H1 (cell line): ENCODE data around the gene KCNJ13. TPM values are rescaled to one million over a fixed set of nuclear protein-coding genes. Genes with fewer than 3 reads are reported as not detected.

Experiments used
- CTCF ChIA-PET: fragments of 300-600 bp; sonication (Branson Sonifier 250); formaldehyde crosslinking; loops from one replicate; lab custom pipeline; 2021; ENCODE audit not compliant: partially characterized antibody; lab: Charles Lee
- POLR2A ChIA-PET: fragments of 300-600 bp; sonication (Branson Sonifier 250); formaldehyde crosslinking; loops from one replicate; lab custom pipeline; 2021; ENCODE audit warnings: inconsistent platforms; ENCODE audit not compliant: partially characterized antibody; lab: Charles Lee
- DNase-seq, 2 experiments: peaks; one replicate each; pipeline versions ENCODE4 v3.0.0 to v3.0.0-alpha.2; 2010 to 2022; ENCODE audit warnings: low spot score in 2 of 2, low read depth in 1 of 2, mixed read lengths in 1 of 2
- FAIRE-seq: peaks from 2 replicates; lab custom pipeline; 2011; peaks lifted over from hg19 to GRCh38; lab: Jason Lieb, UNC
- H2AFZ ChIP-seq: 2 replicates; pipeline ENCODE4 v1.8.1; 2012; ENCODE audit warnings: low read length, inconsistent platforms
- H2AK5ac ChIP-seq: 2 replicates; pipeline ENCODE4 v1.6.1; 2013; ENCODE audit warnings: low read depth, low read length
- H2BK120ac ChIP-seq: replicated peaks from 2 replicates; pipeline ENCODE3; 2013; ENCODE audit warnings: low read depth, low read length, inconsistent platforms
- H2BK12ac ChIP-seq: 2 replicates; pipeline ENCODE4 v1.6.1; 2013; ENCODE audit warnings: low read depth, low read length
- H2BK15ac ChIP-seq: 2 replicates; pipeline ENCODE4 v1.6.1; 2013; ENCODE audit warnings: low read length
- H2BK20ac ChIP-seq: 2 replicates; pipeline ENCODE4 v1.6.1; 2013; ENCODE audit warnings: low read length
- H2BK5ac ChIP-seq: 2 replicates; pipeline ENCODE4 v1.6.1; 2013; ENCODE audit warnings: low read depth, low read length
- H3K14ac ChIP-seq: 2 replicates; pipeline ENCODE4 v1.6.1; 2013; ENCODE audit warnings: inconsistent platforms; ENCODE audit not compliant: insufficient read length
- H3K18ac ChIP-seq: 2 replicates; pipeline ENCODE4 v1.6.1; 2013; ENCODE audit warnings: low read length; ENCODE audit errors: extremely low read depth
- H3K23ac ChIP-seq: 2 replicates; pipeline ENCODE4 v1.6.1; 2013; ENCODE audit warnings: inconsistent platforms; ENCODE audit not compliant: insufficient read length
- H3K23me2 ChIP-seq: 2 replicates; pipeline ENCODE4 v1.6.1; 2013; ENCODE audit warnings: low read depth, low read length
- H3K27ac ChIP-seq: 2 replicates; pipeline ENCODE4 v1.6.1; 2011; ENCODE audit warnings: low read depth, low read length, inconsistent platforms
- H3K27me3 ChIP-seq, 4 experiments: replicated peaks in 1 of 4; 1 replicate in 1 of 4; 2 replicates in 3 of 4; pipeline versions ENCODE4 v1.6.1 to v1.8.1; 2011 to 2013; ENCODE audit warnings: low read length in 3 of 4, mild to moderate bottlenecking in 3 of 4, inconsistent platforms in 2 of 4, mixed read lengths in 2 of 4, moderate library complexity in 1 of 4; ENCODE audit not compliant: control insufficient read depth in 3 of 4, insufficient read depth in 3 of 4; ENCODE audit errors: extremely low read depth in 1 of 4
- H3K36me3 ChIP-seq, 4 experiments: 2 replicates each; pipeline versions ENCODE4 v1.6.1 to v1.8.1; 2011 to 2013; ENCODE audit warnings: mild to moderate bottlenecking in 4 of 4, low read length in 3 of 4, moderate library complexity in 2 of 4, control low read depth in 1 of 4, inconsistent platforms in 1 of 4; ENCODE audit not compliant: insufficient read depth in 4 of 4, control insufficient read depth in 2 of 4
- H3K4ac ChIP-seq: replicated peaks from 2 replicates; pipeline ENCODE3; 2013; ENCODE audit warnings: low read length, low read depth, mixed read lengths, inconsistent platforms; ENCODE audit not compliant: insufficient read length
- H3K4me1 ChIP-seq, 4 experiments: replicated peaks in 1 of 4; 1 replicate in 1 of 4; 2 replicates in 3 of 4; pipeline versions ENCODE4 v1.6.1 to v1.8.1; 2011 to 2013; ENCODE audit warnings: low read length in 3 of 4, inconsistent platforms in 2 of 4, mixed read lengths in 1 of 4; ENCODE audit not compliant: insufficient read depth in 4 of 4, control insufficient read depth in 3 of 4
- H3K4me2 ChIP-seq, 2 experiments: 2 replicates each; pipeline versions ENCODE4 v1.6.1 to v1.8.1; 2011 to 2013; ENCODE audit warnings: low read depth in 2 of 2, low read length in 2 of 2, control low read depth in 1 of 2, inconsistent platforms in 1 of 2, mild to moderate bottlenecking in 1 of 2; ENCODE audit not compliant: insufficient read depth in 1 of 2
- H3K4me3 ChIP-seq, 4 experiments: fragments of 200-600, 300-600 bp in 1 of 4; sonication (generic), shearing (Covaris generic), sonication (Bioruptor Twin) in 1 of 4; 2 replicates each; pipeline versions ENCODE4 v1.5.1 to v1.8.1; 2011 to 2016; ENCODE audit warnings: low read length in 4 of 4, low read depth in 3 of 4, control low read depth in 2 of 4, inconsistent platforms in 2 of 4, mild to moderate bottlenecking in 2 of 4, mixed read lengths in 1 of 4, moderate library complexity in 1 of 4; ENCODE audit not compliant: insufficient read depth in 2 of 4; ENCODE audit errors: extremely low read depth in 1 of 4
- H3K56ac ChIP-seq: replicated peaks from 2 replicates; pipeline ENCODE3; 2013; ENCODE audit warnings: low read depth, mild to moderate bottlenecking, mixed read lengths, low read length, inconsistent platforms; ENCODE audit not compliant: insufficient read length
- H3K79me1 ChIP-seq: 2 replicates; pipeline ENCODE4 v1.6.1; 2013; ENCODE audit warnings: low read depth, low read length, control low read depth
- H3K79me2 ChIP-seq, 2 experiments: 2 replicates each; pipeline versions ENCODE4 v1.6.1 to v1.8.1; 2012 to 2013; ENCODE audit warnings: low read length in 2 of 2, mild to moderate bottlenecking in 2 of 2, inconsistent platforms in 1 of 2; ENCODE audit not compliant: insufficient read depth in 2 of 2, control insufficient read depth in 1 of 2
- H3K9ac ChIP-seq, 4 experiments: replicated peaks in 1 of 4; 1 replicate in 1 of 4; 2 replicates in 3 of 4; pipeline versions ENCODE4 v1.6.1 to v1.8.1; 2011 to 2013; ENCODE audit warnings: low read depth in 3 of 4, low read length in 3 of 4, control low read depth in 2 of 4, mild to moderate bottlenecking in 2 of 4, moderate library complexity in 2 of 4, inconsistent platforms in 1 of 4; ENCODE audit errors: extremely low read depth in 1 of 4
- H3K9me3 ChIP-seq, 2 experiments: 2 replicates each; pipeline versions ENCODE4 v1.6.1 to v1.8.1; 2012 to 2013; ENCODE audit warnings: mild to moderate bottlenecking in 2 of 2, moderate library complexity in 2 of 2, control low read depth in 1 of 2, inconsistent platforms in 1 of 2, low read depth in 1 of 2, low read length in 1 of 2, mixed read lengths in 1 of 2; ENCODE audit not compliant: insufficient read depth in 2 of 2
- H4K20me1 ChIP-seq, 2 experiments: replicated peaks in 1 of 2; 2 replicates each; pipeline versions ENCODE3 to v1.8.1; 2011 to 2013; ENCODE audit warnings: inconsistent platforms in 2 of 2, low read length in 2 of 2, mild to moderate bottlenecking in 1 of 2; ENCODE audit not compliant: insufficient read depth in 2 of 2, control insufficient read depth in 1 of 2
- H4K5ac ChIP-seq: 2 replicates; pipeline ENCODE4 v1.6.1; 2013; ENCODE audit warnings: low read length, low read depth, mixed read lengths, inconsistent platforms; ENCODE audit not compliant: insufficient read length
- H4K8ac ChIP-seq: 2 replicates; pipeline ENCODE4 v1.8.0; 2013; ENCODE audit warnings: mild to moderate bottlenecking, moderate library complexity, low read length, inconsistent platforms; ENCODE audit not compliant: insufficient read depth; ENCODE audit errors: extremely low read depth
- H4K91ac ChIP-seq: replicated peaks from 2 replicates; pipeline ENCODE3; 2013; ENCODE audit warnings: low read length, mixed read lengths, inconsistent platforms; ENCODE audit not compliant: insufficient read length
- BCL11A ChIP-seq, 2 experiments: IDR thresholded peaks; one replicate each; pipeline ENCODE4 v1.6.1; 2011; ENCODE audit warnings: low read depth in 2 of 2, low read length in 2 of 2, mild to moderate bottlenecking in 2 of 2
- CBX8 ChIP-seq: fragments of 300-800, 300-1000 bp; sonication (generic); IDR thresholded peaks from 2 replicates; pipeline ENCODE4 v1.7.1; 2016; ENCODE audit warnings: low read depth, low read length, borderline replicate concordance
- CHD1 ChIP-seq: IDR thresholded peaks from 2 replicates; pipeline ENCODE4 v1.6.1; 2012; ENCODE audit warnings: low read depth, low read length, improper control_type of control experiment
- GABPA ChIP-seq: IDR thresholded peaks from 2 replicates; pipeline ENCODE4 v1.6.1; 2011; ENCODE audit warnings: mild to moderate bottlenecking, low read length, moderate library complexity, borderline replicate concordance; ENCODE audit not compliant: insufficient read depth
- GTF2F1 ChIP-seq: IDR thresholded peaks from 2 replicates; pipeline ENCODE4 v1.6.1; 2012; ENCODE audit warnings: low read depth, low read length, improper control_type of control experiment, borderline replicate concordance
- HDAC2 ChIP-seq, 2 experiments: fragments of 300-600 bp in 1 of 2; sonication (generic) in 1 of 2; IDR thresholded peaks; 2 replicates each; pipeline ENCODE4 v1.6.1; 2011 to 2012; ENCODE audit warnings: low read depth in 2 of 2, low read length in 2 of 2, mild to moderate bottlenecking in 2 of 2, moderate library complexity in 2 of 2, borderline replicate concordance in 1 of 2, inconsistent platforms in 1 of 2
- HDAC6 ChIP-seq: IDR thresholded peaks from one replicate; pipeline ENCODE4 v1.7.1; 2012; ENCODE audit warnings: low read depth, mild to moderate bottlenecking, inconsistent platforms, low read length, moderate library complexity
- JUND ChIP-seq: IDR thresholded peaks from 2 replicates; pipeline ENCODE4 v1.6.1; 2011; ENCODE audit warnings: mild to moderate bottlenecking, improper control_type of control experiment, low read length
- POLR2AphosphoS5 ChIP-seq: IDR thresholded peaks from 2 replicates; pipeline ENCODE4 v1.6.1; 2011; ENCODE audit warnings: low read depth, low read length
- SIN3A ChIP-seq, 2 experiments: IDR thresholded peaks in 1 of 2; conservative IDR thresholded peaks in 1 of 2; 2 replicates each; pipeline ENCODE4 v1.6.1; 2011 to 2012; ENCODE audit warnings: low read length in 2 of 2, improper control_type of control experiment in 1 of 2, low read depth in 1 of 2, mild to moderate bottlenecking in 1 of 2
- SIX5 ChIP-seq: IDR thresholded peaks from 2 replicates; pipeline ENCODE4 v1.6.1; 2011; ENCODE audit warnings: mild to moderate bottlenecking, low read depth, low read length
- SP2 ChIP-seq: IDR thresholded peaks from 2 replicates; pipeline ENCODE4 v1.6.1; 2012; ENCODE audit warnings: mild to moderate bottlenecking, low read length, inconsistent platforms
- TAF7 ChIP-seq: optimal IDR thresholded peaks from 2 replicates; pipeline ENCODE3; 2011; ENCODE audit warnings: low read depth, mild to moderate bottlenecking, inconsistent platforms, low read length, moderate library complexity, borderline replicate concordance
- WGBS, 2 experiments: shearing (Covaris generic) in 1 of 2; methylation state at CpG; one replicate each; pipeline versions ENCODE4 v1.1.6 to v1.1.7; 2013 to 2015; ENCODE audit warnings: low lambda C conversion rate in 2 of 2, mixed read lengths in 2 of 2, inconsistent platforms in 1 of 2, low coverage in 1 of 2, missing lambda C conversion rate in 1 of 2; ENCODE audit not compliant: insufficient replicate concordance in 2 of 2, insufficient coverage in 1 of 2, insufficient read length in 1 of 2; ENCODE audit errors: extremely low coverage in 1 of 2, missing lambda C conversion rate in 1 of 2; 5-methylcytosine and 5-hydroxymethylcytosine counted together
- polyA plus RNA-seq, 7 experiments: library from polyadenylated mRNA; depleted of rRNA in 3 of 7; stranded (reverse) in 5 of 7; unstranded in 2 of 7; fragments of >200 nt in 5 of 7; fragments of 200-250 nt in 2 of 7; gene quantifications; 1 replicate in 5 of 7; 2 replicates in 1 of 7; 4 replicates in 1 of 7; pipeline versions ENCODE4 v1.2.1 to v1.2.3, GENCODE V29; 2011 to 2013; ENCODE audit warnings: missing spikeins in 2 of 7, mixed read lengths in 2 of 7
- total RNA-seq: library from RNA; stranded (reverse); fragmentation: NEBNext Ultra II Directional; extraction: Animal tissue kit (Norgen Biotek cat#: 25700); gene quantifications from 2 replicates; pipeline ENCODE4 v1.2.1, GENCODE V29; 2021
- TF ChIP-seq, protein P1 (sequence below): IDR thresholded peaks from 2 replicates; pipeline ENCODE4 v1.6.1; 2012; ENCODE audit warnings: inconsistent platforms

KCNJ13 gene
- total and polyA plus RNA-seq, 2 of the 8 experiments (the other 6 are each of a cell fraction or from before 2014, with no cell fraction given), result not detected

DNA sequence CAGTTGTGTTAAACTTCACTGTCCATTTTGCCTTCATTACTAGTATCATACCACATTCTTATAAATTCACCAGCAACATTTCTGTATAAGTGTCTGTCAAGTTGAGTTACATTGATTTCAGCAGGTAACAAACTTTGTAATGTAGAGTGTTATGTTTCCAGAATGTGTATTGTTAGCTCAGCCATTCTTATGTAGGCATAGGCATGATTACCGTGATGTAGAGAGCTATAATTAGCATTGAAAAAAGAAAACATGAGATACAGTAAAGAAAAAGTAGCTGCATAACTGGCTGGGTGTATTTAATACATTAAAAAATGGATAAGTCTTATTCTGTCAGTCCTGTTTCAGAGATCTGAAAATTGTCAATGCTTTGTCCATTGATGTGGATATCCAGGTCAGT, 8.5 kb downstream of the KCNJ13 start:
- no peak for FAIRE-seq
- no peaks in the 10 kb centered on the region for H3K23me2 ChIP-seq
- ChIA-PET POLR2A (no interaction called here), CTCF (interaction anchor here (2.3 kb wide), 1 partner anchor 84 kb away, joined by 4 read pairs; no protein-coding TSS in a partner anchor)
- 83% methylated on average over 1 of the region's 1 CpG; no CpG with 5 or more reads in 1 of the 2 experiments for WGBS, 2 experiments
- H3K4ac ChIP-seq, result no peak overlapping the region
- H2BK120ac ChIP-seq, result no peak overlapping the region
- H2BK20ac ChIP-seq, result no peak overlapping the region
- no peak overlapping the region for H2BK5ac ChIP-seq
- peaks cover 0 to 1% of the 10 kb centered on the region in 2 experiments for H4K20me1 ChIP-seq
- no peaks in the 10 kb centered on the region for H3K27me3 ChIP-seq
- H3K18ac ChIP-seq, result no peak overlapping the region
- no peak overlapping the region for H4K8ac ChIP-seq
- TF ChIP-seq BCL11A (IDR thresholded peaks at IDR 0.05; ENCODE audit: low read depth in 2 of 2, low read length in 2 of 2) (no peak), CBX8 (no peak), HDAC6 (no peak), SIX5 (no peak), GABPA (no peak), SIN3A (conservative IDR thresholded peaks at IDR 0.05 in 1 of 2, IDR thresholded peaks at IDR 0.05 in 1 of 2; ENCODE audit: low read depth in 1 of 2, low read length in 2 of 2) (no peak), CHD1 (no peak), TAF7 (no peak), JUND (no peak), HDAC2 (IDR thresholded peaks at IDR 0.05; ENCODE audit: borderline replicate concordance in 1 of 2, low read depth in 2 of 2, low read length in 2 of 2) (no peak), GTF2F1 (no peak), POLR2AphosphoS5 (no peak), SP2 (no peak)
- TF ChIP-seq, protein P1, sequence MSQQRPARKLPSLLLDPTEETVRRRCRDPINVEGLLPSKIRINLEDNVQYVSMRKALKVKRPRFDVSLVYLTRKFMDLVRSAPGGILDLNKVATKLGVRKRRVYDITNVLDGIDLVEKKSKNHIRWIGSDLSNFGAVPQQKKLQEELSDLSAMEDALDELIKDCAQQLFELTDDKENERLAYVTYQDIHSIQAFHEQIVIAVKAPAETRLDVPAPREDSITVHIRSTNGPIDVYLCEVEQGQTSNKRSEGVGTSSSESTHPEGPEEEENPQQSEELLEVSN, result no peak
- H3K4me2 ChIP-seq, result no peak overlapping the region
- H2BK15ac ChIP-seq, result no peak overlapping the region
- H2AFZ ChIP-seq, result no peak overlapping the region
- no peak overlapping the region for H4K5ac ChIP-seq
- no peak overlapping the region for H3K4me3 ChIP-seq
- no peak overlapping the region for H3K9ac ChIP-seq
- H3K79me2 ChIP-seq, result no peaks in the 10 kb centered on the region
- H3K79me1 ChIP-seq, result no peaks in the 10 kb centered on the region
- no peak overlapping the region for H3K27ac ChIP-seq
- no peak overlapping the region for H3K23ac ChIP-seq
- H3K56ac ChIP-seq, result no peak overlapping the region
- no peak for DNase-seq
- H3K4me1 ChIP-seq, result no peaks in the 10 kb centered on the region
- no peak overlapping the region for H2BK12ac ChIP-seq
- H3K36me3 ChIP-seq, result peaks cover 4 to 34% (median 15%) of the 10 kb centered on the region in 4 experiments; a peak in 7 of 8 replicates
- H4K91ac ChIP-seq, result no peak overlapping the region
- H3K9me3 ChIP-seq, result no peaks in the 10 kb centered on the region
- no peak overlapping the region for H3K14ac ChIP-seq
- no peak overlapping the region for H2AK5ac ChIP-seq
